Neural cell (in vitro differentiated cells): ENCODE results near the gene CAPN2.

Experiments used
- CTCF ChIP-seq: fragments of 450-650 bp; IDR thresholded peaks from 2 replicates; pipeline ENCODE4 v1.5.1; 2014; ENCODE audit warnings: antibody characterized with exemption, mild to moderate bottlenecking, moderate library complexity; ENCODE audit not compliant: poor library complexity, severe bottlenecking
- EP300 ChIP-seq: fragments of 450-650 bp; conservative IDR thresholded peaks from 2 replicates; pipeline ENCODE4 v1.6.1; 2014; ENCODE audit warnings: antibody characterized with exemption, mild to moderate bottlenecking, moderate library complexity; ENCODE audit not compliant: poor library complexity, severe bottlenecking
- EZH2 ChIP-seq: fragments of 200-600, 300-800 bp; shearing (Covaris generic), sonication (generic); IDR thresholded peaks from 2 replicates; pipeline ENCODE4 v1.6.1; 2014; ENCODE audit warnings: antibody characterized with exemption, low read length, borderline replicate concordance, mild to moderate bottlenecking; ENCODE audit not compliant: insufficient read depth, poor library complexity, severe bottlenecking
- MXI1 ChIP-seq: fragments of 450-650 bp; conservative IDR thresholded peaks from 2 replicates; pipeline ENCODE4 v1.6.1; 2014; ENCODE audit warnings: antibody characterized with exemption, mild to moderate bottlenecking; ENCODE audit not compliant: poor library complexity, severe bottlenecking
- POLR2AphosphoS5 ChIP-seq: IDR thresholded peaks from 2 replicates; pipeline ENCODE4 v1.6.1; 2012
- RAD21 ChIP-seq: fragments of 450-650 bp; conservative IDR thresholded peaks from 2 replicates; pipeline ENCODE4 v1.6.1; 2014; ENCODE audit warnings: antibody characterized with exemption, mild to moderate bottlenecking, moderate library complexity
- REST ChIP-seq: IDR thresholded peaks from 2 replicates; pipeline ENCODE4 v1.6.1; 2012; ENCODE audit warnings: borderline replicate concordance
- SMC3 ChIP-seq: fragments of 450-650 bp; conservative IDR thresholded peaks from 2 replicates; pipeline ENCODE4 v1.6.1; 2014; ENCODE audit warnings: antibody characterized with exemption, mild to moderate bottlenecking, moderate library complexity; ENCODE audit not compliant: poor library complexity
- TAF1 ChIP-seq: IDR thresholded peaks from 2 replicates; pipeline ENCODE4 v1.6.1; 2012; ENCODE audit warnings: low read depth

- TF ChIP-seq REST (no peak), CTCF (no peak), EZH2 (no peak), POLR2AphosphoS5 (no peak), MXI1 (no peak), TAF1 (no peak), EP300 (no peak), RAD21 (no peak), SMC3 (no peak)
Observed at GRCh38 chr1:223751696-223752095, 39.4 kb downstream of the CAPN2 start.
